K562 (cell line): Measurements from ENCODE around the gene GRK3. TPM values are rescaled to one million over a fixed set of nuclear protein-coding genes. Genes with fewer than 3 reads are reported as not detected.

Experiments
- AFF4 ChIP-seq: sonication (generic); formaldehyde crosslinking; IDR thresholded peaks from 2 replicates; pipeline ENCODE4 v1.8.0; 2023; ENCODE audit warnings: mild to moderate bottlenecking, missing genetic modification reagents
- BRD9 ChIP-seq: fragments of 450-650 bp; IDR thresholded peaks from 2 replicates; pipeline ENCODE4 v1.6.1; 2018; ENCODE audit warnings: low read depth; ENCODE audit not compliant: partially characterized antibody
- CHD7 ChIP-seq: fragments of 200-600 bp; sonication (generic); IDR thresholded peaks from one replicate; pipeline ENCODE4 v1.6.1; 2012; ENCODE audit warnings: mild to moderate bottlenecking, low read depth, low read length, inconsistent platforms
- ETV5 ChIP-seq: sonication (generic); formaldehyde crosslinking; IDR thresholded peaks from 2 replicates; pipeline ENCODE4 v1.4.0; 2020; ENCODE audit warnings: low read depth, mild to moderate bottlenecking, missing genetic modification reagents
- FOS ChIP-seq: IDR thresholded peaks from 3 replicates; pipeline ENCODE4 v1.6.1; 2011; ENCODE audit not compliant: insufficient read length; ENCODE audit errors: extremely low read depth
- HOXB6 ChIP-seq: fragments of 250-450 bp; sonication (Bioruptor Pico); IDR thresholded peaks from 2 replicates; pipeline ENCODE4 v1.5.1; 2022; ENCODE audit warnings: mild to moderate bottlenecking, borderline replicate concordance
- MLX ChIP-seq, 2 experiments: fragments of 450-650 bp in 1 of 2; sonication (generic) in 1 of 2; formaldehyde crosslinking; conservative IDR thresholded peaks; 2 replicates each; pipeline versions ENCODE4 v1.4.0 to v1.8.1; 2020 to 2022; ENCODE audit warnings: mild to moderate bottlenecking in 1 of 2, missing genetic modification reagents in 1 of 2
- TCF3 ChIP-seq: sonication (generic); formaldehyde crosslinking; IDR thresholded peaks from 2 replicates; pipeline ENCODE4 v1.4.0; 2020; ENCODE audit warnings: mild to moderate bottlenecking, missing genetic modification reagents
- ZBTB5 ChIP-seq: fragments of 450-650 bp; IDR thresholded peaks from 2 replicates; pipeline ENCODE4 v1.6.1; 2017; ENCODE audit warnings: antibody characterized with exemption
- polyA plus RNA-seq, 8 experiments: library from polyadenylated mRNA; depleted of rRNA in 4 of 8; stranded (reverse) in 5 of 8; unstranded in 3 of 8; fragments of >200 nt; fragmentation: Nextera tagmentation in 2 of 8; fragmentation: Illumina TruSeq in 1 of 8; extraction: Ambion mirVana in 2 of 8; extraction: Trizol in 1 of 8; gene quantifications; 2 replicates each; pipeline versions ENCODE4 v1.2.1 to v1.2.3, GENCODE V29; 2011 to 2014; ENCODE audit warnings: inconsistent platforms in 1 of 8, missing spikeins in 1 of 8
- total RNA-seq, 7 experiments: library from RNA; depleted of rRNA in 6 of 7; stranded (reverse); fragments of >200 nt in 6 of 7; fragmentation: Illumina TruSeq in 2 of 7; extraction: Trizol in 2 of 7; gene quantifications; 2 replicates each; pipeline versions ENCODE4 v1.2.1 to v1.2.3, GENCODE V29; 2011 to 2021; ENCODE audit warnings: low replicate concordance in 1 of 7

Gene GRK3
- total and polyA plus RNA-seq, 9 of the 15 experiments (the other 6 are each of a cell fraction or from before 2014, with no cell fraction given), result 1.4 to 7.6 (median 3.6) TPM

GRCh38 chr22:25759825-25760231 lies 195.4 kb downstream of the GRK3 start (continued):
- TF ChIP-seq MLX (CRISPR knock-in tag; conservative IDR thresholded peaks at IDR 0.05) (no peak), BRD9 (no peak), TCF3 (peak; percentile 72), ZBTB5 (no peak), HOXB6 (CRISPR knock-in tag) (no peak), CHD7 (no peak), AFF4 (CRISPR knock-in tag) (no peak), FOS (no peak), ETV5 (CRISPR knock-in tag) (0 out of 2 replicates have a peak, but pooled peaks have one; percentile 22)
